HepG2 (cell line): ENCODE results near the gene HOXA11. TPM values are rescaled to one million over a fixed set of nuclear protein-coding genes. Genes with fewer than 3 reads are reported as not detected.

Experiments
- ATF1 ChIP-seq: IDR thresholded peaks from 2 replicates; pipeline ENCODE4 v1.6.1; 2016; ENCODE audit warnings: mild to moderate bottlenecking, control low read depth
- ATF7 ChIP-seq, 2 experiments: fragments of 450-650 bp in 1 of 2; sonication (generic) in 1 of 2; formaldehyde crosslinking in 1 of 2; IDR thresholded peaks; 2 replicates each; pipeline versions ENCODE4 v1.4.0 to v1.6.1; 2016 to 2020; ENCODE audit warnings: antibody characterized with exemption in 1 of 2, mild to moderate bottlenecking in 1 of 2, missing genetic modification reagents in 1 of 2
- BRD4 ChIP-seq: sonication (generic); formaldehyde crosslinking; IDR thresholded peaks from 2 replicates; pipeline ENCODE4 v1.4.0; 2020; ENCODE audit warnings: missing genetic modification reagents
- CHD4 ChIP-seq: fragments of 200-600 bp; sonication (generic); IDR thresholded peaks from 2 replicates; pipeline ENCODE4 v1.7.0; 2017; ENCODE audit warnings: mild to moderate bottlenecking, low read length, borderline replicate concordance
- E2F5 ChIP-seq: sonication (generic); formaldehyde crosslinking; conservative IDR thresholded peaks from 2 replicates; pipeline ENCODE4 v1.4.0; 2020; ENCODE audit warnings: missing genetic modification reagents
- FOSL2 ChIP-seq: sonication (generic); formaldehyde crosslinking; IDR thresholded peaks from 2 replicates; pipeline ENCODE4 v1.4.0; 2020; ENCODE audit warnings: missing genetic modification reagents
- GABPA ChIP-seq, 2 experiments: IDR thresholded peaks; 2 replicates each; pipeline ENCODE4 v1.6.1; 2011 to 2016; ENCODE audit warnings: low read depth in 2 of 2, low read length in 1 of 2, missing biosample characterization in 1 of 2, missing genetic modification characterization in 1 of 2
- HNF1A ChIP-seq, 2 experiments: sonication (generic) in 1 of 2; formaldehyde crosslinking in 1 of 2; IDR thresholded peaks; 2 replicates each; pipeline versions ENCODE4 v1.4.0 to v1.6.1; 2016 to 2020; ENCODE audit warnings: borderline replicate concordance in 1 of 2, low read depth in 1 of 2, mild to moderate bottlenecking in 1 of 2, missing genetic modification reagents in 1 of 2
- HNRNPH1 ChIP-seq: fragments of 200-400 bp; formaldehyde crosslinking; optimal IDR thresholded peaks from 2 replicates; pipeline ENCODE3; 2017; ENCODE audit warnings: mild to moderate bottlenecking, low read depth, low read length
- NCOA1 ChIP-seq: sonication (generic); formaldehyde crosslinking; IDR thresholded peaks from 2 replicates; pipeline ENCODE4 v1.9.0; 2021; ENCODE audit warnings: missing genetic modification reagents
- TMF1 ChIP-seq: sonication (generic); formaldehyde crosslinking; IDR thresholded peaks from 2 replicates; pipeline ENCODE4 v1.8.1; 2022; ENCODE audit warnings: low read depth, missing genetic modification reagents
- ZBTB14 ChIP-seq: sonication (generic); formaldehyde crosslinking; IDR thresholded peaks from 2 replicates; pipeline ENCODE4 v1.4.0; 2020; ENCODE audit warnings: missing genetic modification reagents
- ZFY ChIP-seq: sonication (generic); formaldehyde crosslinking; IDR thresholded peaks from 2 replicates; pipeline ENCODE4 v1.4.0; 2020; ENCODE audit warnings: missing genetic modification reagents
- ZNF224 ChIP-seq: sonication (generic); formaldehyde crosslinking; IDR thresholded peaks from 2 replicates; pipeline ENCODE4 v1.5.0; 2020; ENCODE audit warnings: mild to moderate bottlenecking, missing genetic modification reagents
- ZNF34 ChIP-seq: sonication (generic); formaldehyde crosslinking; IDR thresholded peaks from 2 replicates; pipeline ENCODE4 v1.4.0; 2020; ENCODE audit warnings: mild to moderate bottlenecking, missing genetic modification reagents, borderline replicate concordance
- ZNF354B ChIP-seq: sonication (generic); formaldehyde crosslinking; IDR thresholded peaks from 2 replicates; pipeline ENCODE4 v1.8.0; 2022; ENCODE audit warnings: mild to moderate bottlenecking, missing genetic modification reagents
- ZNF512 ChIP-seq: sonication (generic); formaldehyde crosslinking; IDR thresholded peaks from 2 replicates; pipeline ENCODE4 v1.4.0; 2020; ENCODE audit warnings: mild to moderate bottlenecking, missing genetic modification reagents
- ZSCAN21 ChIP-seq: sonication (generic); formaldehyde crosslinking; IDR thresholded peaks from 2 replicates; pipeline ENCODE4 v1.8.0; 2022; ENCODE audit warnings: mild to moderate bottlenecking, missing genetic modification reagents, moderate library complexity, borderline replicate concordance
- ZUFSP ChIP-seq: sonication (generic); formaldehyde crosslinking; IDR thresholded peaks from 2 replicates; pipeline ENCODE4 v1.9.0; 2021; ENCODE audit warnings: missing genetic modification reagents, mild to moderate bottlenecking, borderline replicate concordance
- polyA plus RNA-seq, 8 experiments: library from polyadenylated mRNA; depleted of rRNA in 3 of 8; stranded (reverse) in 7 of 8; unstranded in 1 of 8; fragments of >200 nt; fragmentation: Illumina TruSeq in 4 of 8; extraction: Trizol in 4 of 8; gene quantifications; 2 replicates each; pipeline versions ENCODE4 v1.2.1 to v1.2.3, GENCODE V29; 2011 to 2016; ENCODE audit warnings: low read depth in 4 of 8, missing spikeins in 1 of 8, mixed read lengths in 1 of 8; ENCODE audit not compliant: insufficient read depth in 1 of 8
- total RNA-seq, 5 experiments: library from RNA; depleted of rRNA; stranded (reverse); fragments of >200 nt; fragmentation: Illumina TruSeq; extraction: Trizol; gene quantifications; 2 replicates each; pipeline ENCODE4 v1.2.3, GENCODE V29; 2016; ENCODE audit warnings: low read depth in 1 of 5

HOXA11 gene
- total and polyA plus RNA-seq, 2 of the 13 experiments (the other 11 are each of a cell fraction or from before 2014, with no cell fraction given) = not detected

GRCh38 chr7:27160546-27161213 is 24.4 kb downstream of the HOXA11 start (continued):
- TF ChIP-seq HNRNPH1 = no peak
- no peak for TF ChIP-seq BRD4
- peak; percentile 55; the same call in 1 of the 2 replicates for TF ChIP-seq ZFY (CRISPR knock-in tag)
- no peak for TF ChIP-seq ATF1
- TF ChIP-seq ZUFSP (CRISPR knock-in tag) = no peak
- TF ChIP-seq GABPA (IDR thresholded peaks at IDR 0.05; ENCODE audit: low read depth, low read length) = no peak
- TF ChIP-seq GABPA (CRISPR knock-in tag; IDR thresholded peaks at IDR 0.05; ENCODE audit: low read depth) = no peak
- TF ChIP-seq ZNF224 (CRISPR knock-in tag) = no peak
- no peak for TF ChIP-seq ZNF512
- no peak for TF ChIP-seq ZNF354B (CRISPR knock-in tag)
- TF ChIP-seq FOSL2 (CRISPR knock-in tag) = no peak
- no peak for TF ChIP-seq E2F5
- no peak for TF ChIP-seq ATF7 (IDR thresholded peaks at IDR 0.05)
- TF ChIP-seq ATF7 (CRISPR knock-in tag; IDR thresholded peaks at IDR 0.05) = no peak
- TF ChIP-seq CHD4 = no peak
- TF ChIP-seq TMF1 (CRISPR knock-in tag) = no peak
- no peak for TF ChIP-seq ZNF34 (CRISPR knock-in tag)
- no peak for TF ChIP-seq HNF1A (IDR thresholded peaks at IDR 0.05; ENCODE audit: low read depth)
- no peak for TF ChIP-seq HNF1A (CRISPR knock-in tag; IDR thresholded peaks at IDR 0.05; ENCODE audit: borderline replicate concordance)
- TF ChIP-seq ZBTB14 (CRISPR knock-in tag) = 0 out of 2 replicates have a peak, but pooled peaks have one; percentile 45
- TF ChIP-seq NCOA1 = 0 out of 2 replicates have a peak, but pooled peaks have one; percentile 32
- no peak for TF ChIP-seq ZSCAN21 (CRISPR knock-in tag)
